Measurements from ENCODE around the gene SPEG. TPM values are rescaled to one million over a fixed set of nuclear protein-coding genes. Genes with fewer than 3 reads are reported as not detected.
A peak's percentile ranks its signal among the peaks of the same experiment; 100 is the strongest.

Gene SPEG
- total and polyA plus RNA-seq, 2 of the 8 experiments (the other 6 are each of a cell fraction or from before 2014, with no cell fraction given) = 19.9 to 32.0 TPM

GRCh38 chr2:219486380-219486959 is 51.8 kb downstream of the SPEG start (continued):
- TF ChIP-seq RFX5 (IDR thresholded peaks at IDR 0.05; ENCODE audit: borderline replicate concordance, low read depth, low read length) (no peak), GABPA (IDR thresholded peaks at IDR 0.05; ENCODE audit: borderline replicate concordance, insufficient read depth, low read length) (peak; percentile 54; the same call in 1 of the 2 replicates)
